ENCODE data around the gene COL18A1. TPM values are rescaled to one million over a fixed set of nuclear protein-coding genes. Genes with fewer than 3 reads are reported as not detected.

The COL18A1 gene
- total and polyA plus RNA-seq, 8 donors, result 38.7 to 301 (median 77.8) TPM

DNA sequence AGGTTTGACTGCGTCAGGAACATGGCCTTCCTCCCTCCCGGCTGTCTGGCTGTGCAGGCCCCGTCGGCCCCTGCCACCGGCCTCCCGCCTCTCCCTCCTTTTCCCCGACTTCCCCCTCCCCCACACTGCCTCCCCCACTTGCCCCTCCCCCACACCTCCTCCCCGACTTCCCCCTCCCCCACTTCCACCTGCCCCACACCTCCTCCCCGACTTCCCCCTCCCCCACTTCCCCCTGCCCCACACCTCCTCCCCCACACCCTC lies 84.7 kb downstream of the COL18A1 start:
- no peak overlapping the region for H3K27ac ChIP-seq
- no peaks in the 10 kb centered on the region for H3K4me1 ChIP-seq
- intact Hi-C loops (cut with DNase I), result no loop called here
- TF ChIP-seq, protein P1, sequence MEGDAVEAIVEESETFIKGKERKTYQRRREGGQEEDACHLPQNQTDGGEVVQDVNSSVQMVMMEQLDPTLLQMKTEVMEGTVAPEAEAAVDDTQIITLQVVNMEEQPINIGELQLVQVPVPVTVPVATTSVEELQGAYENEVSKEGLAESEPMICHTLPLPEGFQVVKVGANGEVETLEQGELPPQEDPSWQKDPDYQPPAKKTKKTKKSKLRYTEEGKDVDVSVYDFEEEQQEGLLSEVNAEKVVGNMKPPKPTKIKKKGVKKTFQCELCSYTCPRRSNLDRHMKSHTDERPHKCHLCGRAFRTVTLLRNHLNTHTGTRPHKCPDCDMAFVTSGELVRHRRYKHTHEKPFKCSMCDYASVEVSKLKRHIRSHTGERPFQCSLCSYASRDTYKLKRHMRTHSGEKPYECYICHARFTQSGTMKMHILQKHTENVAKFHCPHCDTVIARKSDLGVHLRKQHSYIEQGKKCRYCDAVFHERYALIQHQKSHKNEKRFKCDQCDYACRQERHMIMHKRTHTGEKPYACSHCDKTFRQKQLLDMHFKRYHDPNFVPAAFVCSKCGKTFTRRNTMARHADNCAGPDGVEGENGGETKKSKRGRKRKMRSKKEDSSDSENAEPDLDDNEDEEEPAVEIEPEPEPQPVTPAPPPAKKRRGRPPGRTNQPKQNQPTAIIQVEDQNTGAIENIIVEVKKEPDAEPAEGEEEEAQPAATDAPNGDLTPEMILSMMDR (IDR thresholded peaks at IDR 0.05), result no peak
- no peaks in the 10 kb centered on the region for H3K9me3 ChIP-seq
- ATAC-seq (no peak), FAIRE-seq (no peak), DNase-seq (no peak)
- H3K4me3 ChIP-seq, result no peak overlapping the region
- H3K36me3 ChIP-seq, result no peaks in the 10 kb centered on the region
- H3K27me3 ChIP-seq, result no peaks in the 10 kb centered on the region
- WGBS, 2 donors, result 30 to 41% methylated on average over 4 to 8 of the region's 9 CpGs

DNA sequence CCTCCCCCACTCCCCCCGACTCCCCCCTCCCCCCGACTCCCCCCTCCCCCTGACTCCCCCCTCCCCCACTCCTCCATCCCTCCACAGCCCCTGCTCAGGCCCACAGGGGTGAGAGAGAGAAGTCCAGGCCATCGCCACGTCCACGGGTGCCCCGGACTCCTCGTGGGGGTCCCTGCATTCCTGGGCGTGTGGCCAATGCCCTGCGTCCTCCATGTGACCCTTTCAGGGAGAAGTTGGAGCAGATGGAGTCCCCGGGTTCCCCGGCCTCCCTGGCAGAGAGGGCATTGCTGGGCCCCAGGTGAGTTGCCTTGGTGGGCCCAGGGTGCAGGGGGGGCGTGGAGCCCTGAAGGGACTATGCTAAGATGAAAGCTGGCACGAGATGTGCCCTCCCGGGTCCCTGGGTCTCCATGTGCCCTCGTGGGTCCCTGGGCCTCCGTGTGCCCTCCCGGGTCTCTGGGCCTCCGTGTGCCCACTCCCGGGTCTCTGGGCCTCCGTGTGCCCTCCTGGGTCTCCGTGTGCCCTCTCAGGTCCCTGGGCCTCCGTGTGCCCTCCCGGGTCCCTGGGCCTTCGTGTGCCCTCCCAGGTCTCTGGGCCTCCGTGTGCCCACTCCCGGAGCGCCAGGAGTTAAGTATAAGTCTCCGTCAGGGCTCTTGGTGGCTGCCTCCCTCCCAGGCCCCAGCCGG lies 85.2 kb downstream of the COL18A1 start:
- TF ChIP-seq, protein P1 (IDR thresholded peaks at IDR 0.05), result no peak
- H3K9me3 ChIP-seq, result no peaks in the 10 kb centered on the region
- intact Hi-C loops (cut with DNase I), result no loop called here
- WGBS, 2 donors, result 56 to 68% methylated on average over 21 to 27 of the region's 29 CpGs
- ATAC-seq (no peak), FAIRE-seq (no peak), DNase-seq (no peak)
- H3K4me1 ChIP-seq, result no peaks in the 10 kb centered on the region
- no peaks in the 10 kb centered on the region for H3K36me3 ChIP-seq
- H3K27me3 ChIP-seq, result no peaks in the 10 kb centered on the region
- no peak overlapping the region for H3K27ac ChIP-seq
- no peak overlapping the region for H3K4me3 ChIP-seq

DNA sequence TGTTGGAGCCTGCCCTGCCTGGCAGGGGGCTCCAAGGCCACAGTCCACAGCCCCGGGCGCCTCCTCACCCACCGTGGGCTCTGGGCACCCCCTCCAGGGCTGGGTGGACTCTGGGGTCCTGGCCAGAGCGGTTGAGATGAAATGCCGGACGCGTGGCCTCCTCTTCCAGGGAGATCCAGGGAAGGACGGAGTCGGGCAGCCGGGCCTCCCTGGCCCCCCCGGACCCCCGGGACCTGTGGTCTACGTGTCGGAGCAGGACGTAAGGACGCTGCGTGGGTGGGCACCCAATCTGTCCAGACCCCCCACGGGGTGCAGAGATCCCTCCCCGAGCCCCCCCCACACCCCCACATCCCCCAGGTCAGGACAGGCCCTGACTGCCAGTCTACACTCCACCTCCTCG lies 86.1 kb downstream of the COL18A1 start:
- no peaks in the 10 kb centered on the region for H3K9me3 ChIP-seq
- H3K36me3 ChIP-seq, result peaks cover 0 to under 1% (median 0%) of the 10 kb centered on the region in 3 donors
- FAIRE-seq (no peak), DNase-seq (no peak), ATAC-seq (no peak)
- intact Hi-C loops (cut with DNase I), result no loop called here
- no peak overlapping the region for H3K27ac ChIP-seq
- no peaks in the 10 kb centered on the region for H3K27me3 ChIP-seq
- no peak overlapping the region for H3K4me3 ChIP-seq
- TF ChIP-seq, protein P1 (IDR thresholded peaks at IDR 0.05), result no peak
- H3K4me1 ChIP-seq, result no peaks in the 10 kb centered on the region
- WGBS, 2 donors, result 65 to 90% methylated on average over 18 to 20 of the region's 20 CpGs

DNA sequence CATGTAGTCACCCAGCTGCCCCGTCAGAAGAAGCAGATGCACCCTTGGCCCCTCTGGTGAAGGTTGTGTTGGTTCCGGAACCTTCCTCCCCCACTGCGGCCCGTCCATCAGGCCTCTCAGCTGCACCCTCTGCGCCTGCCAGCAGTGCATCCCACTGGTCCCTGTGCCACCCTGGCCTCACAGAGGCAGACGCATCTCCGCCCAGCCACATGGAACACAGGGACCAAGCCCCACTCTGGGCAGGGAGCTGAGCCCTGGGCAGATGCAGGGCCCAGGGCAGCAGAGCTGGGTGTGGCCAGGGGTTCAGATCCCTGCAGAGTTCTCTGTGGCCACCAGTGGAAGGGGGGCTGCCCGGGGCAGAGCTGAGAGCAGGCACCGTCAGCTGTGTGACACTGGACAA lies 86.7 kb downstream of the COL18A1 start:
- H3K27ac ChIP-seq, result no peak overlapping the region
- H3K36me3 ChIP-seq, result peaks cover 0 to 6% (median 0%) of the 10 kb centered on the region in 3 donors
- no peak overlapping the region for H3K4me3 ChIP-seq
- DNase-seq (no peak), FAIRE-seq (no peak), ATAC-seq (no peak)
- 72 to 85% methylated on average over 8 to 9 of the region's 9 CpGs for WGBS, 2 donors
- no peaks in the 10 kb centered on the region for H3K9me3 ChIP-seq
- no peaks in the 10 kb centered on the region for H3K27me3 ChIP-seq
- intact Hi-C loops (cut with DNase I), result no loop called here
- TF ChIP-seq, protein P1 (IDR thresholded peaks at IDR 0.05), result no peak
- H3K4me1 ChIP-seq, result no peaks in the 10 kb centered on the region

DNA sequence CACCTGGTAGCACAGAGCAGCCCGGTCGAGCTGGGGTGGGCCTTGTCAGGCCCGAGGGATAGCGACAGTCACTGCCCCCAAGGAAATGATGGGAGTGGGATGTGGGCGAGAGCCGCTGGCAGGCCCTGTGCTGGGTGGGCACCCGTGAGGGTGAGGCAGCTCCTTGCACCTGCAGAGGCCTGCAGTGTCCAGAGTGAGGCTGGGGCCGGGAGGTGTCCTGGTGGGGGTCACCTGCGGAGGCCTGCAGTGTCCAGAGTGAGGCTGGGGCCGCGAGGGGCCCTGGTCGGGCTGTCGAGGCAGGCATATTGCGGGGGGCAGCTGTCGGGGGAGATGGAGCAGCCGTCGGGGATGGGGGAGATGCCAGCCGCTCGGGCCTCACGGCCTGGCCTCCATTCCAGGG lies 87.8 kb downstream of the COL18A1 start:
- H3K4me3 ChIP-seq, result no peak overlapping the region
- DNase-seq (no peak), ATAC-seq (no peak), FAIRE-seq (no peak)
- no peaks in the 10 kb centered on the region for H3K4me1 ChIP-seq
- H3K9me3 ChIP-seq, result no peaks in the 10 kb centered on the region
- no peaks in the 10 kb centered on the region for H3K27me3 ChIP-seq
- TF ChIP-seq, protein P1 (IDR thresholded peaks at IDR 0.05), result no peak
- H3K27ac ChIP-seq, result no peak overlapping the region
- 76 to 87% methylated on average over 20 of the region's 20 CpGs for WGBS, 2 donors
- peaks cover 0 to 13% (median 0%) of the 10 kb centered on the region in 3 donors for H3K36me3 ChIP-seq
- intact Hi-C loops (cut with DNase I), result no loop called here
